Transverse colon (tissue), 3 donors: Measurements from ENCODE around the gene XPA.

Experiments
- POLR2A ChIP-seq: fragments of 450-650 bp; IDR thresholded peaks from one replicate; pipeline ENCODE4 v1.6.1; 2016; ENCODE audit warnings: antibody characterized with exemption, mild to moderate bottlenecking, moderate library complexity
- TF ChIP-seq, protein P1 (sequence below), 5 experiments: fragments of 200-600 bp in 3 of 5; fragments of 450-650 bp in 2 of 5; sonication (generic) in 3 of 5; IDR thresholded peaks; 1 replicate in 2 of 5; 2 replicates in 3 of 5; pipeline ENCODE4 v1.5.1; 2016 to 2017; ENCODE audit warnings: antibody characterized with exemption in 5 of 5, inconsistent platforms in 3 of 5, mild to moderate bottlenecking in 2 of 5, moderate library complexity in 1 of 5

GRCh38 chr9:97714435-97714834, 17.3 kb upstream of the XPA start:
- TF ChIP-seq, protein P1, sequence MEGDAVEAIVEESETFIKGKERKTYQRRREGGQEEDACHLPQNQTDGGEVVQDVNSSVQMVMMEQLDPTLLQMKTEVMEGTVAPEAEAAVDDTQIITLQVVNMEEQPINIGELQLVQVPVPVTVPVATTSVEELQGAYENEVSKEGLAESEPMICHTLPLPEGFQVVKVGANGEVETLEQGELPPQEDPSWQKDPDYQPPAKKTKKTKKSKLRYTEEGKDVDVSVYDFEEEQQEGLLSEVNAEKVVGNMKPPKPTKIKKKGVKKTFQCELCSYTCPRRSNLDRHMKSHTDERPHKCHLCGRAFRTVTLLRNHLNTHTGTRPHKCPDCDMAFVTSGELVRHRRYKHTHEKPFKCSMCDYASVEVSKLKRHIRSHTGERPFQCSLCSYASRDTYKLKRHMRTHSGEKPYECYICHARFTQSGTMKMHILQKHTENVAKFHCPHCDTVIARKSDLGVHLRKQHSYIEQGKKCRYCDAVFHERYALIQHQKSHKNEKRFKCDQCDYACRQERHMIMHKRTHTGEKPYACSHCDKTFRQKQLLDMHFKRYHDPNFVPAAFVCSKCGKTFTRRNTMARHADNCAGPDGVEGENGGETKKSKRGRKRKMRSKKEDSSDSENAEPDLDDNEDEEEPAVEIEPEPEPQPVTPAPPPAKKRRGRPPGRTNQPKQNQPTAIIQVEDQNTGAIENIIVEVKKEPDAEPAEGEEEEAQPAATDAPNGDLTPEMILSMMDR (IDR thresholded peaks at IDR 0.05): no peak
- no peak for TF ChIP-seq POLR2A
